ENCODE results near the gene FRMD3. TPM values are rescaled to one million over a fixed set of nuclear protein-coding genes. Genes with fewer than 3 reads are reported as not detected.

Gene FRMD3
- total RNA-seq, 1 experiment from 2014 or later = 1.9 TPM

GRCh38 chr9:83235526-83235925, 302.7 kb downstream of the FRMD3 start:
- BruUV-seq (replicated peaks) = no TSS peak
- ChIA-PET CTCF (no interaction called here), POLR2A (ENCODE audit: unreplicated experiment) (no interaction called here)
- Histone ChIP-seq H3F3A (ENCODE audit: insufficient read depth, low read depth) (no peaks in the 10 kb centered on the region), H3K27ac (no peak overlapping the region), H3K9me3 (ENCODE audit: insufficient read depth, low read depth) (no peaks in the 10 kb centered on the region), H3K4me1 (replicated peaks; ENCODE audit: insufficient read depth) (peaks cover 12% of the 10 kb centered on the region), H3K4me2 (no peak overlapping the region), H3K79me2 (ENCODE audit: low read depth) (no peaks in the 10 kb centered on the region), H2AFZ (no peak overlapping the region), H3K36me3 (ENCODE audit: low read depth) (no peaks in the 10 kb centered on the region), H3K27me3 (ENCODE audit: insufficient read depth, low read depth) (no peaks in the 10 kb centered on the region), H3K9me2 (ENCODE audit: insufficient read depth) (no peaks in the 10 kb centered on the region), H3K4me3 (no peak overlapping the region), H4K20me1 (ENCODE audit: insufficient read depth) (no peaks in the 10 kb centered on the region)
- intact Hi-C loops (cut with micrococcal nuclease; ENCODE audit: unreplicated experiment) = no loop called here
- DNase-seq = no peak
- TF ChIP-seq EZH2 (IDR thresholded peaks at IDR 0.05; ENCODE audit: low read depth) = no peak
- TF ChIP-seq, protein P1, sequence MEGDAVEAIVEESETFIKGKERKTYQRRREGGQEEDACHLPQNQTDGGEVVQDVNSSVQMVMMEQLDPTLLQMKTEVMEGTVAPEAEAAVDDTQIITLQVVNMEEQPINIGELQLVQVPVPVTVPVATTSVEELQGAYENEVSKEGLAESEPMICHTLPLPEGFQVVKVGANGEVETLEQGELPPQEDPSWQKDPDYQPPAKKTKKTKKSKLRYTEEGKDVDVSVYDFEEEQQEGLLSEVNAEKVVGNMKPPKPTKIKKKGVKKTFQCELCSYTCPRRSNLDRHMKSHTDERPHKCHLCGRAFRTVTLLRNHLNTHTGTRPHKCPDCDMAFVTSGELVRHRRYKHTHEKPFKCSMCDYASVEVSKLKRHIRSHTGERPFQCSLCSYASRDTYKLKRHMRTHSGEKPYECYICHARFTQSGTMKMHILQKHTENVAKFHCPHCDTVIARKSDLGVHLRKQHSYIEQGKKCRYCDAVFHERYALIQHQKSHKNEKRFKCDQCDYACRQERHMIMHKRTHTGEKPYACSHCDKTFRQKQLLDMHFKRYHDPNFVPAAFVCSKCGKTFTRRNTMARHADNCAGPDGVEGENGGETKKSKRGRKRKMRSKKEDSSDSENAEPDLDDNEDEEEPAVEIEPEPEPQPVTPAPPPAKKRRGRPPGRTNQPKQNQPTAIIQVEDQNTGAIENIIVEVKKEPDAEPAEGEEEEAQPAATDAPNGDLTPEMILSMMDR (conservative IDR thresholded peaks at IDR 0.05) = no peak

GRCh38 chr9:83234541-83234940, 303.7 kb downstream of the FRMD3 start:
- Histone ChIP-seq H3K36me3 (ENCODE audit: low read depth) (no peaks in the 10 kb centered on the region), H3F3A (ENCODE audit: insufficient read depth, low read depth) (no peaks in the 10 kb centered on the region), H3K4me1 (replicated peaks; ENCODE audit: insufficient read depth) (peaks cover 7% of the 10 kb centered on the region), H2AFZ (no peak overlapping the region), H3K9me3 (ENCODE audit: insufficient read depth, low read depth) (no peaks in the 10 kb centered on the region), H3K79me2 (ENCODE audit: low read depth) (no peaks in the 10 kb centered on the region), H3K9me2 (ENCODE audit: insufficient read depth) (no peaks in the 10 kb centered on the region), H3K4me2 (no peak overlapping the region), H3K4me3 (no peak overlapping the region), H3K27ac (no peak overlapping the region), H4K20me1 (ENCODE audit: insufficient read depth) (no peaks in the 10 kb centered on the region), H3K27me3 (ENCODE audit: insufficient read depth, low read depth) (no peaks in the 10 kb centered on the region)
- intact Hi-C loops (cut with micrococcal nuclease; ENCODE audit: unreplicated experiment) = no loop called here
- TF ChIP-seq, protein P1 (conservative IDR thresholded peaks at IDR 0.05) = no peak
- TF ChIP-seq EZH2 (IDR thresholded peaks at IDR 0.05; ENCODE audit: low read depth) = no peak
- CTCF ChIA-PET = no interaction called here
- DNase-seq = no peak
- POLR2A ChIA-PET (ENCODE audit: unreplicated experiment) = no interaction called here
- BruUV-seq (replicated peaks) = no TSS peak

DNA sequence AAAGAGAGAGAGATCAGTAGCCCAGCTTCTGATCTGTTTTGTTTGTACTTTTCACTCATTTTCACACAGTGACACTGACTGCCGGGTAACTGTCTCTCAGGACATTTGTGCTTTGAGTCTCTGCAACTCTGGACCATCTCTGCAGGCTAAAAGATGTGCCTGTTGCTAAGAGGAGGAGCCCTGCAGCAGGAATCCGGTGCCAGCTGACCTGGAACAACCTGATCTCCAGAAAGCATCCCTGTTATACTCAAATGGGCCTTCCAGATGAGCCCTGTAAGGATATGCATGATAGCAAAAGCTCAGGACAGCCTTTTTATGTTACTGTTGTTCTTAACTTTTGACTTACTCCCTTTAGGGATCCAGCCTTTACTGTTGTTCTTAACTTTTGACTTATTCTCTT, 304.6 kb downstream of the FRMD3 start:
- Histone ChIP-seq H3K9me2 (ENCODE audit: insufficient read depth) (no peaks in the 10 kb centered on the region), H3K36me3 (ENCODE audit: low read depth) (no peaks in the 10 kb centered on the region), H4K20me1 (ENCODE audit: insufficient read depth) (no peaks in the 10 kb centered on the region), H3K9me3 (ENCODE audit: insufficient read depth, low read depth) (no peaks in the 10 kb centered on the region; the same call in 1 of the 2 replicates), H2AFZ (no peak overlapping the region), H3K27me3 (ENCODE audit: insufficient read depth, low read depth) (no peaks in the 10 kb centered on the region), H3K27ac (no peak overlapping the region), H3K79me2 (ENCODE audit: low read depth) (no peaks in the 10 kb centered on the region), H3K4me3 (no peak overlapping the region), H3F3A (ENCODE audit: insufficient read depth, low read depth) (no peaks in the 10 kb centered on the region), H3K4me1 (replicated peaks; ENCODE audit: insufficient read depth) (no peaks in the 10 kb centered on the region), H3K4me2 (no peak overlapping the region)
- ChIA-PET POLR2A (ENCODE audit: unreplicated experiment) (no interaction called here), CTCF (no interaction called here)
- no TSS peak for BruUV-seq (replicated peaks)
- intact Hi-C loops (cut with micrococcal nuclease; ENCODE audit: unreplicated experiment) = no loop called here
- DNase-seq = no peak
- no peak for TF ChIP-seq EZH2 (IDR thresholded peaks at IDR 0.05; ENCODE audit: low read depth)
- TF ChIP-seq, protein P1 (conservative IDR thresholded peaks at IDR 0.05) = no peak
